ENCODE results near the gene ART3.

Gene ART3

GRCh38 chr4:76095568-76095967, 21.1 kb downstream of the ART3 start (continued):
- no peak for TF ChIP-seq BCL11A (tag by site-specific recombination; IDR thresholded peaks at IDR 0.05; ENCODE audit: low read depth)
- TF ChIP-seq ZNF510 (tag by site-specific recombination; IDR thresholded peaks at IDR 0.05; ENCODE audit: insufficient replicate concordance) = no peak
- TF ChIP-seq ZBTB11 (tag by site-specific recombination; conservative IDR thresholded peaks at IDR 0.05; ENCODE audit: low read depth) = no peak
- no peak for TF ChIP-seq ZSCAN30 (tag by site-specific recombination; IDR thresholded peaks at IDR 0.05)
- TF ChIP-seq ZNF514 (tag by site-specific recombination; IDR thresholded peaks at IDR 0.05) = no peak
- no peak for TF ChIP-seq ZFP69B (tag by site-specific recombination; IDR thresholded peaks at IDR 0.05)
- no peak for TF ChIP-seq ZNF776 (tag by site-specific recombination; IDR thresholded peaks at IDR 0.05; ENCODE audit: borderline replicate concordance)

DNA sequence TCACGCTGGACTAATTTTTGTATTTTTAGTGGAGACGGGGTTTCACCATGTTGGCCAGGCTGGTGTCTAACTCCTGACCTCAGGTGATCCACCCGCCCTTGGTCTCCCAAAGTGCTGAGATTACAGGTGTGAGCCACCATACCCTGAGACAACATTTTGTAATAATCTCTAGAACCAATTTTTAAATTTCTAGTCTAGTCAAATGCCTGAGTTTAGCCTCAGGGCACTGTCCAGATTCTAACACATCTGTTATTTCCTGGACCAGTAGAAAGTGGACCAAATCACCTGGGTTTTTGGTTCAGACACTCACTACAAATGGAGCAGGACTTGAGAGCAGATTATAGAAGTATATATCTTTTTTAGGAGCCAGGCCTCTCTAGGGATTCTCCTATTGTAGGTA, 21.6 kb downstream of the ART3 start:
- POLR2A ChIA-PET = no interaction called here
- CTCF ChIA-PET = no interaction called here
- Histone ChIP-seq H3K4me3 (ENCODE audit: low read depth, low read length) (no peak overlapping the region), H3K4me1 (ENCODE audit: control insufficient read depth, insufficient read depth, low read length) (no peaks in the 10 kb centered on the region), H3K9me3 (ENCODE audit: control insufficient read depth, insufficient read depth, low read depth, low read length) (no peaks in the 10 kb centered on the region), H3K27ac (ENCODE audit: extremely low read depth, low read depth, low read length) (no peak overlapping the region), H3K36me3 (ENCODE audit: control insufficient read depth in 2 of 2, insufficient read depth in 1 of 2, low read length in 2 of 2) (no peaks in the 10 kb centered on the region)
- TF ChIP-seq ZSCAN23 (tag by site-specific recombination; IDR thresholded peaks at IDR 0.05) = no peak
- TF ChIP-seq ZNF624 (tag by site-specific recombination; IDR thresholded peaks at IDR 0.05) = no peak
- no peak for TF ChIP-seq SP2 (tag by site-specific recombination; IDR thresholded peaks at IDR 0.05)
- no peak for TF ChIP-seq ZNF777 (tag by site-specific recombination; IDR thresholded peaks at IDR 0.05; ENCODE audit: borderline replicate concordance)
- no peak for TF ChIP-seq ZNF473 (tag by site-specific recombination; IDR thresholded peaks at IDR 0.05)

DNA sequence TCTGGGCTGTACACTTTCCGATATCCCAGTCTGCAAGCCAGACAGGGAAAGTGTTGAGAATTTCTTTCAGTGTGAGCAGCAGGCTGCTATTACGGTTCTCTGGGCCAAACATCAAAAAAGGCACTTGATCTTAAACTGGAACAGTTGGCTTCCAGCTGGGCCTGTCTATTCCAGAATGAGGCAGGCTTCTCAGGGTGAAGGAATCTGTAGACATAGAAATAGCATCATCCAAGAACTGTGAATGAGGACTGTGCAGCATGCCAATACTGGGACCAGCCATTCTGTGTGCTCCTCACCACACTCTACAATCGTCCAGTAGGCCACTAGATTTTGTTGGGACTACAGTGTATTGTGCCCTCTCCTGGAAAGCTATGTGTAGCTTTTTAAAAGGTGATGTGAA, 31.1 kb downstream of the ART3 start:
- CTCF ChIA-PET = interaction anchor here (1.0 to 2.1 kb wide), 2 partner anchors 19 to 210 kb away, joined by 6 to 8 read pairs; no protein-coding TSS in a partner anchor
- no peak for TF ChIP-seq ZNF664 (tag by site-specific recombination; IDR thresholded peaks at IDR 0.05)
- no peak for TF ChIP-seq ZNF280D (tag by site-specific recombination; IDR thresholded peaks at IDR 0.05)
- TF ChIP-seq KLF16 (tag by site-specific recombination; IDR thresholded peaks at IDR 0.05) = no peak
- TF ChIP-seq ZNF248 (tag by site-specific recombination; IDR thresholded peaks at IDR 0.05) = no peak
- no peak for TF ChIP-seq ZNF596 (tag by site-specific recombination; IDR thresholded peaks at IDR 0.05)

More for the DNA sequence above, 31.1 kb downstream of the ART3 start:
- Histone ChIP-seq H3K27ac (ENCODE audit: extremely low read depth, low read depth, low read length) (no peak overlapping the region), H3K4me3 (ENCODE audit: low read depth, low read length) (no peak overlapping the region), H3K9me3 (ENCODE audit: control insufficient read depth, insufficient read depth, low read depth, low read length) (no peaks in the 10 kb centered on the region), H3K4me1 (ENCODE audit: control insufficient read depth, insufficient read depth, low read length) (no peaks in the 10 kb centered on the region), H3K36me3 (ENCODE audit: control insufficient read depth in 2 of 2, insufficient read depth in 1 of 2, low read length in 2 of 2) (no peaks in the 10 kb centered on the region)
- POLR2A ChIA-PET = no interaction called here
